NCI-H748 (cell line): ENCODE data around the gene PRKAR1B.

Experiments
- DNase-seq: peaks from one replicate; lab custom pipeline; 2025; ENCODE audit not compliant: unreplicated experiment; lab: John Stamatoyannopoulos, UW

PRKAR1B gene

DNA sequence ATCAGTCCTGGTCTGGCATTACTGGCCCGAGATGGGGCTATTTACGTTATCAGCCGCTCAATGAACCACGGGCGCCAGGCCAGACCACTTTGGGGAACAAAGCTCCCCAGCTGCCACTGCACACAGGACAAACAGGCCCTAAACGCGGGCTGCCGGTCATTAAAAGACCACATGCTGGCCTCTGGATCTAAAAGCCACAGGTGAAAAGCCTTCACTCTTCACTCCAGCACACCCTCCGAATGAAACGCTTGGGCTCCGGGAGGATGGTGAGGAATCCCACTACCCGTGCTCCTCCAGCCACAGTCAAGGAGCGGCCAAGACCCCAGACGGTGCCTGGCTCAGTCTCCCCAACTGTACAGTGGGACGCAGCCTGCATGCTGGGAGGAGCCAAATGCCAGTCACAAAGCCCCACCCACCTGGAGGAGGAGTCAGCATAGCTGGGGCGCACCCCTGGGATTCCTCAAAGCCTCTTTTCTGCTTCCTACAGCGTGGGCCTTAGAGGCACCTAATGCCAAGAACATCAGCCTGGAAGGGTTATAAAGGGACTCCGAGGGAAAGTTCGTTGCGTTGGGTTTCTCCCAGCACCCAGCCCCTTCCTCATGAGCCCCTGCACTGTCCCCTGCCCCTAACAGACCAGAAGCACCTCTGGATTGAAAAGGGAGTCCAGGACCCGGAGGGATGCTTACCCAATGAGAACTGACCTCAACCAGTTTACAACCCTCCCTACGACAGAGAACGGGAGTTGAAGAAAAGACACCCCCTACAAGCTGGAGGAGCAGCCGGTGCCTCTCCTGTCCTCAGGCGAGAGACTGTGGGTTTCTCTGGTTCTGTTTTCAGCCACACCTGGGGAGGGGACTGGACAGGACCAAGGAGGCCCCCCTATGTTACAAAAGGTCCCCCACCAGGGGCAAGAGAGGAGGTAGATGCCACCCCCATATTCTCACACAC, 212.2 kb downstream of the PRKAR1B start:
- peak; percentile 48 for DNase-seq

DNA sequence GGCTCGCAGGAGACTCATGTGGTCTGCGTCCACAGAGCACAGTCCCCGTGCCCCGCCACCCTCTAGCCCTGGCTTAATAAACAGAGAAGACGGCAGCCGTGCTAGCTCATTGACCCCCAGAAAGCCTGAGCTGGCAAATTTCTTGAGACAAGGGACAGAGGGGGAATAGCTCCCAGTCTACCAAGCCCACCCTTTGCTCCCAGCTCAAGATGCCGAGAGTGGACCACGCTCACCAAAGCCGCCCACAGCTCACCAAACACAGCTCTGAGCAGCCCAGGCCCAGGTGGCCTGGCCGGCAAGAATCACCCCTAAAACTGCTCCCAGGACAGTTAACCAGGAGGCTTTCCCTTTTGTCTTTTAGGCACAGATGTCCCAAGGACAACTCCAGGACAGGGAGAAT, 212.8 kb downstream of the PRKAR1B start:
- DNase-seq: no peak

DNA sequence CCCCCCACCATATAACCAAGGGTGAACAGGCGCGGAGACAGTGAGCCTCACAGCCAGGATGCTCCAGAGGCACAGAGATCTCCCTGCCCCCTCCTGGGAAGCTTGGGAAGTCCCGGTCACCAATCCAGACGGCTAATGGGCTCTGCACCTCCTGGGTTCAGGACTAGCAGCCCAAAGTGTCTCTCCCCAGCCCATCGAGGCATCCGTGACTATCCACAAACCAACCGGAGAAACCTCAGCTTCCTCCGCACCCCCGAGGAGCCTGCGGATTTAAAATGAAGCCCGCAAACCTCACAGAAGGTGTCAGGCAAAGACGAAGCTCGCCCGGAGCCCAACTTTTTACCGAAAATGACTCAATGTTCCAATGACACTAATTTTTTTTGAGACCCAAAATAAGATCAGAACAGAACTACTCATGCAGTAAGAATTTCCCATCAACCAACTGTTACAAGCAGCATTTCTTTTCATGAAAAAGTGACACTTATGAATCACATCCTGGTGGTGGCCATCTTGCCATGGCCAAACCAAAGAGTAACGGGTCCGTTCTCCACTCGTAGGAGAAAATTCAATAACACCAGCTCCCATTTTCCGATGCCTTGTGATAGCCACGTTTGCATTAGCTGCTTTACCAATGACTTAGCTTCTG, 213.4 kb downstream of the PRKAR1B start:
- DNase-seq: no peak

DNA sequence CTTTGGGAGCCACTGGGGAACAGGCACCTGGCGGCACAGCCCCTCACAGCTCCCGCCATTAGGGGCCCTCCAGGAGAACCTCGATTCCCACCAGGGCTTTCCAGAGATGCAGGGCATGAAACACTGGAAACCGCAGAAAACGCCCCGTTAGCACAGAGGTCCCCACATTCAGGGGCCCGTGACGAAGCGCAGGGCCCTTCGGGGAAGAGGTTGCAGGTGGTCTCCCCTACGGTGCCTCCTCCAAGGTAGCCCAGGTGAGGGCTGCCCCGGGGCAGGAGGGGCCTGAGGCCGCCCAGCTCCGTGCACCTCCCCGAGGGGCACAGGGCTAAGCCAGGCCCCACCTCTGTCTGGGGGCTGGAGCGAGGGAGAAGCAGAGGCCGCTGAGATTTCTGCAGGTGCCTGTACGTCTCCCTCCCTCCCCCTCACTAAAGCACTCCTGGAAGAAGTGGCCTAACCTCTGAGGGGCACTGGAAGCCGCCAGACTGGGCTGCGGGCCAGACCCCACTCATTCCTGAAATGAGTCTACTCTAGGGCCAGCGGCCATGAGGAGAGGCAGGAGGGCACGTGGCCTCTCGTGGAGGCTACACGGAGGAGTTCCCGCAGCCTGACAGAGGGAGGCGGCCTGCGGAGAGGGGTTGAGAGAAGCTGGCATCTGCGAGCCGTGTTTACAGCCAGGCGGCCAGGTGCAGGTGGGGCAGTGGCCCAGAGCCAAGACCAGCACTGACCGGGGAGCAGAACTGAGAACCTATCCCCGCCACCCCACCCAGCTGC, 214.4 kb downstream of the PRKAR1B start:
- peak; percentile 53 for DNase-seq

DNA sequence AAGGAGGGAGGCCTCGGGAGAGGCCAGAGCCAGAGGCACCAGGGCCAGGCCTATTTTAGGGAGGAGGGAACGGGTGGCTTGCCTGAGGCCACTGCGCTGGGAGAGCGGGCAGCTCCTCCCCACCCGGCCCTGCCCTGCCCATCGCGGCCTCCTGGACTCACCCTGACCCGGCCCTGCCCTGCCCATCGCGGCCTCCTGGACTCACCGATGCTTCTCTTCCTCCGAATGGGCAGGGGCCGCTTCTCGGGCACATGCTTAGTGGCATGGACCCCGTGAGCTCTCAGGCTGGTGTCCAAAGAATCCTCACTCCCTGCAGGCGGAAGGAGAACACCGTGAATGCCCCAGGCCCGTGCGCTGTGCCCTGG, 215.0 kb downstream of the PRKAR1B start:
- no peak for DNase-seq

DNA sequence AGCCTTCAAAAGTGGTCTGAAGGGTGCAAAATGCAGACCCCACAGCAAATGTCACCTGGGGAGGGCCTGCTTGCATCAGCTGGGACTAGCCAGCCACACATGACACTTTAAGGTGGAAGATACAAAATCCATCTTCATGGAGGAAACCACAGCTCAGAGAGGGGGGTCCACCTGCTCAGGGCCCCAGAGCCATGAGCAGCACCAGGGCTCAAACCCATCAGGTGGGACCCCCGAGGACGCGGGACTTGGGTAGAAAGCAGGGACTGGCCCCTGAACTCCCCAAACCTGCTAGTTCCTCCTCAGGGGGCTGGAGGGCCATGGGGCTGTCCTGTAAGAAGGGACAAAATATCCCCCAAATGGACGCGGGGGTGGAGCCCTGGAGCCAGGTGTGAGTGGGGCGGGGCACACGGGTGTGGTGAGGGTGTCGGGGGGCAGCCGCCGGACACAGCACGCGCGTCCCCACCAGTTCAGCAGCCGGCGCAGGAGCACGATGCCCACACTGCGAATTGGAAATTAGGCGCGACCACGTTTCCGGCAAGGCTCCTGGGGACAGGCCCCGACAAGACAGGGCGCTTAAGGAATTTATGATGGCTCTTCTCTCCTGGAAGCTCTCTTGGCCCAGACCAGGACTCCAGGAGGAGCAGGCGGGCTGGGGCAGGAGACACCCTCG, 215.5 kb downstream of the PRKAR1B start:
- DNase-seq: no peak

DNA sequence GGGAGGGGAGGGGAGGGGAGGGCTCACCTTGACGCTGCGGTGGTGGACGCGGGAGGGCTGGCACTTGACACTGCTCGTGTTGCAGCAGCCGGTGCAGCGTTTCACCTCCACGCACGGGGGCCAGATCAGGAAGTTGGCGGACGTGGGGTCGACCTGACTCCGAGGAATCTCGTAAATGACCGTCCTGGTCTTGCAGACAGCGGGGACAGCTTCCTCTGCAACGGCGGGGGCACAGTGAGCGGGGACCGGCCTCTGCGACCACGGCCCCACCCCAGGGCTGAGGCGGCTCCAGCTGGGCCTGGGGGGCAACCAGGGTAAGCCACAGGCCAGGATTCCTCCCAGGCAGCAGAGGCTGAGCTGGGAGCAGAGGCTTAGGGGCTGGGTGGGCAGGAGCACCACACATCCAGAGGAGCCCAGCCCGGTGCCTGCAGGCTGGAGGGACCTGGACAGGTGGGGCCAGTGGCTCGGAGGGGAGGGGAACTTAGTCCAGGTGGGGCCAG, 216.2 kb downstream of the PRKAR1B start:
- DNase-seq: no peak

DNA sequence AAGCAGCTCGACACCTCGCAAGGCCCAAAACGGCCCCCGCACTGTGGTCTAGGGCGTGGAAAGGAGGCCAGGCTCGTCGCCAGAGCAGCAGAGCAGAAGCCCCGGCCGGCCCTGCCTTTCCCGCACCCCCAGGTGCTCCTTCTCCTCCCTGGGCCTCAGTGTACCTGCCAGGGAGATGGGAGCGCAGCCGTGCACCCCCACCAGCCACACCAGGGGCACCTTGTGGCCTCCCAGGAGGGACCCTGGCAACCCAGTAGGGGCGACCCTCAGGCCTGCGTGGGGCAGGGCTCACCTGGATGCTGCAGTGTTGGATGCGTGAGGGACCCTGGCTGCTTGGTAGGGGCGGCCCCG, 217.0 kb downstream of the PRKAR1B start:
- no peak for DNase-seq

DNA sequence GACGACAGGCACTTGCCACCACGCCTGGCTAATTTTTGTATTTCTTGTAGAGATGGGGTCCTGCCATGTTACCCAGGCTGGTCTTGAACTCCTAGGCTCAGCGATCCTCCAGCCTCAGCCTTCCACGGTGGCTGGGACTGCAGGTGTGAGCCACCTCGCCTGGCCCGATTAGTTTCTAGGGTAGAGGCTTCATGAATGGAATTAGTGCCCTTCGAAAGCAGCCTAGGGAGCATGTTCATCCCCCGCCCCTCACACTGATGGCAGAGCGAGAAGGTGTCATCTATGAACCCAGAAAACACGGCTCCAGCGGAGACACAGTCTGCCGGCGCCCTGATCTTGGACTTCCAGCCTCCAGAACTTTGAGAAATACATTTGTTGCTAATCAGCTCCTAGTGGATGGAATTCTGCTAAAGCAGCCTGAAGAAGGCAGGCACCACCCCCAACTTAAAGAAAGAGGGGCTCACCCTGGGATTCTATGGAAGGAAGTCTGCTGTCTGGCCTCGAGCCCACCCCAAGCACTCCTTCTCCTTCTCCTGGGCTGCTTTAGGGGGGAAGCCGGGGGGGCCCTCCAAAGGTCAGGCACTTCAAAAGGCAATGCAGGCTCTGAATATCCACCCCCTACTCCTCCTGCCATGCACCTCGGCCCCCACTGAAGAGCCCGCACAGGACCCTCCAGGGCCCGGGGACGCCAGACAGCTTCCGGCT, 217.5 kb downstream of the PRKAR1B start:
- no peak for DNase-seq

DNA sequence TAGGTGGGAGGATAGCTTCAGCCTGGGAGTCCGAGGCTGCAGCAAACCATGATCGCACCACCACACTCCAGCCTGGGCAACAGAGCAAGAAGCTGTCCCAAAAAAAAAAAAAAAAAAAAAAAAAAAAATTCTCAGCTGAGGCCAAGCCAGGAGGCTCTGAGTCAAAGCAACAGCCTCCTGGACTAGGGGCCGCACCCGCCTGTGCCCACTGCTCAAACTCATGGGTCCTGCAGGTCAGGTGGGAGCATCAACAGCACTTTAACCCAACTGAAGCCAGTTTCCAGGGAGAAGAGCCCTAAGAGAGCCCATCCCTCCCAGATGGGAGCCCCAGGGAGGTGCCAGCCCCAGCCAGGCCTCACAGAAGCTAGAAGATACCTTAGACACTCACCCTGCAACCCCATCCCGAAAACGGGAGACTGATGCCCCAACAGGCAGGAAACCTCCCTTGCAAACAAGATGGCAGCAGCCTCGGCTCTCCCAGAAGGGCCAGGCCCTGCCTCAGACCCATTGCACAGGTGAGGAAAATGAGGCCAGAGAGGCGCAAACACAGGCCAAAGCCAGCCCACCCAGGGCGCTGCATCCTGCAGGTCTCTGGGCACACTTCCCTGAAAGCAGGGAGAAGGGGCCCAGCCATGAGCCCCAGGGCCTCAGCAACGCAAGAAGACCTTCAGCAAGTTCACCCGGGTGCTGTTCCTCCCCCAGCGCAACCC, 218.5 kb downstream of the PRKAR1B start:
- no peak for DNase-seq

DNA sequence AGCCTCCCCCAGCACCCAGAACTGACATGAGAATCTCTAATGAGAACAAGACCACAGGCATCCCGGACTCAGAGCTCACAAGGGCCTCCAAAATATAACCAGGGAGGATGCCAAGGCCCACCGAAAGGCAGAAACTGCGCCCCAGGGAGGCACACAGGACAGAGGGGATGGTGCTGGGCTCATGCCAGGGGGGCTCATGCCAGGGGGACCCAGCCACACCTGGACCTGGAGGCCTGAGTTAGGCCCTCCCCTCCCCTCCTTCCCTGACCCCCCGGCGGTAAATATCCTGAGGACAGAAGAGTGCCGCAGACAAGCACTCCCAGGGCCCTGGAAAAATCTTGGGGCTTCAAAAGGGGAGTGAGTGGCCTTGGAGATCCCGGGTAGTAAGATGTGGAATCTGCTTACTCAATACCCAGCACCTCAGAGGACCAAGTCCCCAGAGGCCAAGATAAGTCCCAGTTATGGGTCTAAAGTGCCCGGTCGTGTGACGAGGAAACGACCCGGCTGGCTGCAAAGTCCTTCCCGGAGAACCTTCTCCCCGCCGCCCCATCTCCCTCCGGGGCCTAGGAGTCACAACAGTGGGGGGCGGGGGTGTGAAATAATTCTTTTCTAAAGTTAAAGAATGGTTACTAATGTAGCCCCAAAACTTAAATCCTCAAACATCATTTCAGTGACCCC, 219.3 kb downstream of the PRKAR1B start:
- no peak for DNase-seq

DNA sequence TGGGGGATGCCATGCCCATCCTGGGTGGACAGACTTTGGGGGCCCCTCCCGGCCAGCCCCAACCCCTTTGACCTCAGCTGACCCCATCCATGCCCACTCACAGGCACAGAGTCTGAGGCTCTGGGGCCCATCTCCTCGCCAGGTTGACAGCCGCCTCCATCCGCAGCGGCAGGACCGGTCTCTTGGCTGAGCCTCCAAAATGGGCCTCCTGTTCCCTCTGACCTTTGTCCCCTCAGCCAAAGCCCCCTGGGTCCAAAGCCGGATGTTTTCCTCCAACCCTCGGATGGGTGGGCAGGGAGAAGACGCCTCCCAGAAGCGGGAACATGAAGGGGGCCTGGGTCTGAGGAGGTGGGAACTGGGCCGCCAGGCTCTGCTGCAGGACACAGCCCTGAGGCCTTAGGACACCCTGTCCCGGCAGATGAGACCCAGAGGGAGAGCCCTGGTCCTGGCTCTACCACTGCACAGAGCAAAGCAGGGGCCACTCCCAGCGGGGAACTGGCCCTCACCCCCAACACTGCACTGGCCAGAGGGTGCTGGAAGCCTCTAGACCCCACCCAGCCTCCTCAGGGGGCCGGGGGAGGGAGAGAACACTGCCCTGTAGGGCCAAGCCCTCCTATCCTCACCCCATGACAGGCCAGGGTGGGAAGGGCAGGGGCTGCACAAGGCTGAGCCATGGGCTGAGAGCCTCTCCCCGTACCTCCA, 220.0 kb downstream of the PRKAR1B start:
- DNase-seq: no peak

DNA sequence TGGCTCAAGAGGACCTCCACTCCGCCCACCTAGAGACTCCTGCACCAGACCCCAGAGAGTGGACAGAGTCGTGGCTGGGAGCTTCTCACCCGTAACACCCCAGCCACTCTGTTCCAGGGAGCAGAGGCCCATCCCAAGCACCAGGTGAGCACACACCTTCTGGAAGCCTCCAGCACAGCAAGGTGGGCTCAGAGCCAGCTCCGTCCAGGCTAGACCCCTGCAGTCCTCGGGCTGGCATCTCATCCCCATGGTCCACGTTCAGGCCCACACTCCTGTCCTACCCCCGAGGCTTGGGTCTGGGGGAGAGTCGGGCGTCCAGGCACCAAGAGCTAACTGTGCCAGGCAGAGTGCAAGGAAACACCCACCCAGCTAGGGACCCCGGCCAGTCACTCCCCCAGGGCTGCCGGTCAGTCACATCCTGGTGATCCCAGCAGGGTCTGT, 220.7 kb downstream of the PRKAR1B start:
- DNase-seq: no peak

DNA sequence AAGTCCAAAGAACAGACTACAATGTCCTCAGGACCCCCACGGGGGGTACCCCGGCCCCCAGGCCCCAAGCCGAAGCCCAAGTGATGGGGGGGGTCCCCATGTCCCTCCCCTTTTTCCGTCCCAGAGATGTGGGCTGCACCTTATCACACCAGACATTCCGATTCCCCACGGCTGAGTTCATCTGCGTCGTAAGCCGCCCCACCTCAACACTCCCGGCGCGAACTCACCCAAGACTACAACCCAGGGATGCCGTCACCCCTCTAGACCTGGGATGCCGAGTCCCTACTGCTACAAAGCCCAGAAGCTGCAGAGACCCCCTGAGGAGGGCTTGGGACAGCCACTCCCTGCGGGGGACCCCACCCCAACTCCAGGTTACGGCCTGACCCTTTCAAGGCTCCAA, 221.9 kb downstream of the PRKAR1B start:
- no peak for DNase-seq

DNA sequence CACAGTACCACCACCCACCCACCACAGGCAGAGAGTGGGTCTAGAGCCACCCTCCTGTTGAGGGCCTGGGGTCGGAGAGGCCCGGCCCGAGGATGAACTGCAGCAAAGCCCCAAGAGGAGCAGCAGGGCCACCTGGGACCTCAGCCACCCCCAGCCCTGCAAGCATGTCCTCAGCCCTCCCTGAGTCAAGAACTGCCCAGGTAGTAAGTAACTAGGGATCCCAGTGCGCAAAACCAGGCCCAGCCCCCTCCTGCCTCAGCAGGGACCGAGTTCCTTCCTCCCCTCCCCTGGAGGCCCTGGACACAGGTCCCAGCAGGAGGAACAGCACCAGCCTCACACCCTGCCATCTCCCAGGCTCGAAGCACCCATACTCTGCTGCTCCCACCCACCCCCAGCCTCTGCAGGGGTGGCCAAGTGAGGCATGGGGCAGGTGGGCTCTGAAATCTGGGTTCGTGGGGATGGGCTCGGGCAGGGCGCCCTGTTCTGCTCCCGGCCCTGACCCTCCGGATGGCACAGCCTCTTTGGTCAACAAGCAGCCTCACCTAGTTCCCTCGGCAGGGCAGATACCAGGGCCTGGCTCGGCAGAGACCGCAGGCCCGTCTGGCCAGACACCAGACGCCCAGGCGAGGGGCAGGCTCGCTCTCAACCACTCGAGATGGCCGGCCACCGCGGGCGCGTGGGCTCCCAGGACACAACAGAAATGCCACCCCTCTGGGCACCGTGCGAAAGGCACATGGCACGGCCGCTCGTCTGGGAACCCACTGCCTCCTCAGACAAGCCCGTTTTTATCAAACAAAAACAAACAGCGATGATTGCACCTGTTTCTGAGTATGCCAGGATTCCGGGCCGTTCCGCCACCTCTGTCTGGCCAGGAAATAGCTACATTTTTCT, 222.6 kb downstream of the PRKAR1B start:
- DNase-seq: no peak

DNA sequence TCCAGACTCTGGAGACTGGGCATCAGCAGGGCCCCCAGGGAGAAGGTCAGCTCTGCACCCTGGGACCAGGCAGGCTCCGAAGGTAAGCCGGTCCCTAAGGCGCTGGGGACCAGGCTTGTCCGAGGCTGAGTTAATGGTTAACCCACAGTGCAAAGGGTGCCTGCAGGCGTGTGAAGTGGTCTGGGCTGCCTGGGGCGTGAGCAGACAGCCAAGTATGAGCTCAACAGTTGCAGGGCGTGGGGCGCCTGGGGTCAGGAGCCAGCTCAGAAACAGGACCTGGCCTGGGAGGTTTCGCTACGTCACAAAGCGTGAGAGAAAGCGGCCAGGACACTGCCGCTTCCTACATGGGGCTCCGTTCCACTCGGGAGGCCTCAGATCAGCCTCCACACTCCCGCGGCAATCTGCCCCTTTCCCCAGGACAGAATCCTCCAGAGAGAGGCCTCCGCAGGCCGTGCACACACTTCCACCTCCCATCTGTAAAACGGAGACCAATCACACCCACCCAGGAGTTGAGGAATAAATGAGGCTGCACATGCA, 223.4 kb downstream of the PRKAR1B start:
- no peak for DNase-seq

DNA sequence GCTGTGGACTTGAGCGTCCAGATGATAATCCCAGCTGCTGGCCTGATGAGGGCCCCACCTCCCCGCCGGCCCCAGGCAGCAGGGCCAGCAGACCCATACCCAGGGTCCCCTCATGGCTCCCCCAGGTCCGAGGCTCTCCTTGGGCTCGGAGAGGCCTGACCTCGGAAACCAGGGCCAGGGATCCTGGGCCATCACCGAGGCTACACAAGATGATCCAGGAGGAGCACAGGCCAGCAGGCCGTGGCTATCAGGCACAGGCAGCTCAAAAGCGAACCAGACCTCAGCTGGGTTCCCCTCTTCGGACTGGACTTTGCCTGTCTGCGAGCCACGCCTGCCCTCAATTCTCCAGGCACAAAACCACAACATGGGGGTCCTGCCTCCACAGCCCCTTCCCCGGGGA, 224.8 kb downstream of the PRKAR1B start:
- no peak for DNase-seq
